GM19035 (cell line): ENCODE results near the gene NNAT.

ENCODE experiments used
- ATAC-seq: cut with Tn5 transposase; IDR thresholded peaks from one replicate; pipeline ENCODE4 v1.9.1; 2021; ENCODE audit not compliant: unreplicated experiment

Gene NNAT

DNA sequence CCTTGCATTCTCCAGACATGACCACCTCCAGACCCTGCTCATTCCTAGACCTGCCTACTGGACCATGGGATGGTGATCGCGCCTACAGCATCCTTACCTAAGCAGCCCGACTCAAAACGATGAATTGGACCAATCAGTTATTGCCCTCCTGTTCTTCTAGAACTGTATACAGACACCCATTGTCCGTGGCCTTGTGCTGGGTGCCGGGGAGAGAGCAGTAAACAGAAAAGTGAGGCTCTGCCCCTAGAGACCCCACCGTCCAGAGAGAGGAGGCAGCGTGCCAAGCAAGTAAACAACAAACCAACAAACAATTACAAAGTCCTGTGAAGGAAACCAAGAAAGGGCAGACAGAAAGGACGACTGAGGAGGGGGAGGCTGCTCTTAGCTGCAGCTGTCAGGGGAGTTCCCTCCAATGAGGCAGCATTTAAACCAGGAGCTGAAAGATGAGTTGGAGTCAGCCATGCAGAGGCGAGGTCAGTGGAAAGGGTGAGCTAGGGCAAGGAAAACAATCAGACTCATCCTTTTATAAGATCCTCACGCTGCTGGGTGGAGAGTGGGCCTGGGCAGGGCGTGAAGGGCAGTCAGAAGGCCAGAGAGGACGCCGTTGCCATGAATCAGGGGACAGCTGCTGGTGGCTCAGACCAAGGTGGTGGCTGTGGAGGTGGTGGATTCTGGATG lies 44.2 kb downstream of the NNAT start:
- ATAC-seq = no peak

DNA sequence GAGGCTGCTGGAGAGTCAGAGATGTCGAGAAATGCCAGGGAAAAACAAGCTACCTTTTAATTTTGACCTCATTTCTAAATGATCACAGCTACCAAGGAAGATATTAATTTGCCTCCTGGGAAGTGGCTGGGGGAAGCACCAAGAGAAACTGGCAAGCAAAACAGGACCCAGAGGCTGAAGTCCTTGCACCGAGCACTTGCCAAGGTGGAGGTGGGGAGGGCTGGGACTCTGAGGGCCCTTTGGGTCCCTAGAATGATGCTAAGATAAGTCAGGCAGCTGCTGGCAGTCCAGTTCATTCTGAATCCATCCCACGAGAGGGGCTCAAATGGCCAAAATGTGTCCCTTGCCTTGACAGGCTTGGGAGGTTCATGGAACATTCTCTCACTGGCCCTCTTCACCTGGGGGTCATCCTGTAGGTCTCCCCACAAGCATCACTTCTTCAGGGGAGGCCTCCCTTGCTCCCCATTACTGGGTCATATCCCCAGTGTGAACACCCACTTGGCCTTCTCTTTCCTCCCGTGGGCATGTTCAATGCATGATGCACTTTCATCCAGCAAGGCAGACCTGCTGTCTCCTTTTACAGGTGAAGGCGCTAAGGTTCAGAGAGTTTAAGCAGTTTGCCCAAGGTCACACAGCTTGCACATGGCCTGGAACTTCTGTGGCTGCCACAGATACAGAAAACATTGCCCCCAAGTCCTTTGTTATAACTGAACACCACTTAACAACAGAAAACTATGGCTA lies 45.7 kb downstream of the NNAT start:
- ATAC-seq = no peak

GRCh38 chr20:37567331-37567665 lies 46.2 kb downstream of the NNAT start:
- no peak for ATAC-seq

GRCh38 chr20:37567671-37568588 lies 46.9 kb downstream of the NNAT start:
- ATAC-seq = no peak

GRCh38 chr20:37570419-37570818 lies 49.4 kb downstream of the NNAT start:
- no peak for ATAC-seq

GRCh38 chr20:37571033-37571432 lies 50.0 kb downstream of the NNAT start:
- no peak for ATAC-seq
